Neural cell (in vitro differentiated cells): ENCODE data around the gene PITX1.

Source experiments
- CTCF ChIP-seq: fragments of 450-650 bp; IDR thresholded peaks from 2 replicates; pipeline ENCODE4 v1.5.1; 2014; ENCODE audit warnings: antibody characterized with exemption, mild to moderate bottlenecking, moderate library complexity; ENCODE audit not compliant: poor library complexity, severe bottlenecking
- EP300 ChIP-seq: fragments of 450-650 bp; conservative IDR thresholded peaks from 2 replicates; pipeline ENCODE4 v1.6.1; 2014; ENCODE audit warnings: antibody characterized with exemption, mild to moderate bottlenecking, moderate library complexity; ENCODE audit not compliant: poor library complexity, severe bottlenecking
- EZH2 ChIP-seq: fragments of 200-600, 300-800 bp; shearing (Covaris generic), sonication (generic); IDR thresholded peaks from 2 replicates; pipeline ENCODE4 v1.6.1; 2014; ENCODE audit warnings: antibody characterized with exemption, low read length, borderline replicate concordance, mild to moderate bottlenecking; ENCODE audit not compliant: insufficient read depth, poor library complexity, severe bottlenecking
- MXI1 ChIP-seq: fragments of 450-650 bp; conservative IDR thresholded peaks from 2 replicates; pipeline ENCODE4 v1.6.1; 2014; ENCODE audit warnings: antibody characterized with exemption, mild to moderate bottlenecking; ENCODE audit not compliant: poor library complexity, severe bottlenecking
- POLR2AphosphoS5 ChIP-seq: IDR thresholded peaks from 2 replicates; pipeline ENCODE4 v1.6.1; 2012
- RAD21 ChIP-seq: fragments of 450-650 bp; conservative IDR thresholded peaks from 2 replicates; pipeline ENCODE4 v1.6.1; 2014; ENCODE audit warnings: antibody characterized with exemption, mild to moderate bottlenecking, moderate library complexity
- SMC3 ChIP-seq: fragments of 450-650 bp; conservative IDR thresholded peaks from 2 replicates; pipeline ENCODE4 v1.6.1; 2014; ENCODE audit warnings: antibody characterized with exemption, mild to moderate bottlenecking, moderate library complexity; ENCODE audit not compliant: poor library complexity
- TF ChIP-seq, protein P1 (sequence below): IDR thresholded peaks from 2 replicates; pipeline ENCODE4 v1.6.1; 2012; ENCODE audit warnings: borderline replicate concordance

- no peak for TF ChIP-seq CTCF
- no peak for TF ChIP-seq SMC3
- TF ChIP-seq, protein P1, sequence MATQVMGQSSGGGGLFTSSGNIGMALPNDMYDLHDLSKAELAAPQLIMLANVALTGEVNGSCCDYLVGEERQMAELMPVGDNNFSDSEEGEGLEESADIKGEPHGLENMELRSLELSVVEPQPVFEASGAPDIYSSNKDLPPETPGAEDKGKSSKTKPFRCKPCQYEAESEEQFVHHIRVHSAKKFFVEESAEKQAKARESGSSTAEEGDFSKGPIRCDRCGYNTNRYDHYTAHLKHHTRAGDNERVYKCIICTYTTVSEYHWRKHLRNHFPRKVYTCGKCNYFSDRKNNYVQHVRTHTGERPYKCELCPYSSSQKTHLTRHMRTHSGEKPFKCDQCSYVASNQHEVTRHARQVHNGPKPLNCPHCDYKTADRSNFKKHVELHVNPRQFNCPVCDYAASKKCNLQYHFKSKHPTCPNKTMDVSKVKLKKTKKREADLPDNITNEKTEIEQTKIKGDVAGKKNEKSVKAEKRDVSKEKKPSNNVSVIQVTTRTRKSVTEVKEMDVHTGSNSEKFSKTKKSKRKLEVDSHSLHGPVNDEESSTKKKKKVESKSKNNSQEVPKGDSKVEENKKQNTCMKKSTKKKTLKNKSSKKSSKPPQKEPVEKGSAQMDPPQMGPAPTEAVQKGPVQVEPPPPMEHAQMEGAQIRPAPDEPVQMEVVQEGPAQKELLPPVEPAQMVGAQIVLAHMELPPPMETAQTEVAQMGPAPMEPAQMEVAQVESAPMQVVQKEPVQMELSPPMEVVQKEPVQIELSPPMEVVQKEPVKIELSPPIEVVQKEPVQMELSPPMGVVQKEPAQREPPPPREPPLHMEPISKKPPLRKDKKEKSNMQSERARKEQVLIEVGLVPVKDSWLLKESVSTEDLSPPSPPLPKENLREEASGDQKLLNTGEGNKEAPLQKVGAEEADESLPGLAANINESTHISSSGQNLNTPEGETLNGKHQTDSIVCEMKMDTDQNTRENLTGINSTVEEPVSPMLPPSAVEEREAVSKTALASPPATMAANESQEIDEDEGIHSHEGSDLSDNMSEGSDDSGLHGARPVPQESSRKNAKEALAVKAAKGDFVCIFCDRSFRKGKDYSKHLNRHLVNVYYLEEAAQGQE = no peak
- no peak for TF ChIP-seq EZH2
- no peak for TF ChIP-seq MXI1
- TF ChIP-seq EP300 = no peak
- peak; percentile 50 for TF ChIP-seq POLR2AphosphoS5
- TF ChIP-seq RAD21 = no peak
Measured at GRCh38 chr5:135076051-135076491, 42.0 kb upstream of the PITX1 start.
